D721Med (cell line): ENCODE measurements around the gene CPT1B.
"Not testable (repeated sequence)": the region's sequence is repeated elsewhere in the genome, so short reads cannot be mapped to it uniquely, and the experiment has no call there.

Source experiments
- DNase-seq: peaks from one replicate; pipeline ENCODE4 v3.0.0; 2011; ENCODE audit warnings: low spot score; ENCODE audit not compliant: insufficient read length
- FAIRE-seq: peaks from 2 replicates; lab custom pipeline; 2011; peaks lifted over from hg19 to GRCh38; lab: Jason Lieb, UNC
- TF ChIP-seq, protein P1 (sequence below): IDR thresholded peaks from 2 replicates; pipeline ENCODE4 v1.5.1; 2012; ENCODE audit warnings: mild to moderate bottlenecking, control low read depth; ENCODE audit not compliant: insufficient read depth; ENCODE audit errors: missing control alignments

CPT1B gene

DNA sequence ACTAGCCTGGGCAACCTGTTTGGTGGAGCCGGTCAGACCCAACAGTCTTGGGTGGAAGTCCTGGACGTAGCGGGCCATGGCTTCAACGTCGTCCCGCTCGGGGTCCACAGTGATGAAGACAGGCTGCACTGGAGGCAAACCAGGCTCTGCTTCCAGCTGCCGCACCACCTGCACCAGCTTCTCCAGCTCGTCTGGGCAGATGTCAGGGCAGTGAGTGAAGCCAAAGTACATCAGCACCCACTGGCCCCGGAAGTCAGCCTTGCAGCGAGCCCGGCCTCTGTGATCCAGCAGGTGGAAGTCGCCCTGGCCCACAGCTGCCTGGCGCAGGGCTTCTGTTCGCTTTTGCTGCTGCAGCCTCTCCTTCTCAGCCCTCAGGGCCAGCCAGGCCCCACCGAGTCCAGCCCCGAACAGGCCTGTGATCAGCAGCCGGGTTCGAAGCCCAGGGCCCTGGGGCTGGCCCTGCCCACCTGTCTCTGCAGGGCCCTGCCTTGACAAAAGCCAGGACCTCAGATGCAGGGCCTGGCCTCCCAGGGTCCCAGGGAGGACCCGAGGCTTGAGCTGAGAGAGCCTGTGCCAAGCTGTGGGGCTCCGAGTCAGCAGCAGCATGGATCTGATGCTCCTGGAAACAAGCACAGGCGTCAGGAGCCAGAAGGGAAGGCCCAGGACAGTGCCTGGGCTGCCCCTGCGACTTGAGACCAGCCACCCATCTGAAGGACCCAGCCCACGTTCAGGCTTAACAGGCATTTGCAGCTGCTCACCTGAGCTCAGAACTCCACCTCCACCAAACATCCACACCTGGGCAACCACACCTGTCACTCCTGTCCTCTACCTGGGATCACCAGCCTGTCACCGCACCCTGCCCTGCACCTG is 54.2 kb downstream of the CPT1B start:
- FAIRE-seq (no peak), DNase-seq (no peak)
- TF ChIP-seq, protein P1, sequence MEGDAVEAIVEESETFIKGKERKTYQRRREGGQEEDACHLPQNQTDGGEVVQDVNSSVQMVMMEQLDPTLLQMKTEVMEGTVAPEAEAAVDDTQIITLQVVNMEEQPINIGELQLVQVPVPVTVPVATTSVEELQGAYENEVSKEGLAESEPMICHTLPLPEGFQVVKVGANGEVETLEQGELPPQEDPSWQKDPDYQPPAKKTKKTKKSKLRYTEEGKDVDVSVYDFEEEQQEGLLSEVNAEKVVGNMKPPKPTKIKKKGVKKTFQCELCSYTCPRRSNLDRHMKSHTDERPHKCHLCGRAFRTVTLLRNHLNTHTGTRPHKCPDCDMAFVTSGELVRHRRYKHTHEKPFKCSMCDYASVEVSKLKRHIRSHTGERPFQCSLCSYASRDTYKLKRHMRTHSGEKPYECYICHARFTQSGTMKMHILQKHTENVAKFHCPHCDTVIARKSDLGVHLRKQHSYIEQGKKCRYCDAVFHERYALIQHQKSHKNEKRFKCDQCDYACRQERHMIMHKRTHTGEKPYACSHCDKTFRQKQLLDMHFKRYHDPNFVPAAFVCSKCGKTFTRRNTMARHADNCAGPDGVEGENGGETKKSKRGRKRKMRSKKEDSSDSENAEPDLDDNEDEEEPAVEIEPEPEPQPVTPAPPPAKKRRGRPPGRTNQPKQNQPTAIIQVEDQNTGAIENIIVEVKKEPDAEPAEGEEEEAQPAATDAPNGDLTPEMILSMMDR = no peak

- DNase-seq (no peak), FAIRE-seq (no peak)
- TF ChIP-seq, protein P1 = no peak
Measured at GRCh38 chr22:50523458-50523805, 54.8 kb downstream of the CPT1B start.

GRCh38 chr22:50522806-50523438 is 55.3 kb downstream of the CPT1B start:
- no peak for DNase-seq
- TF ChIP-seq, protein P1 = no peak
- FAIRE-seq = no peak

DNA sequence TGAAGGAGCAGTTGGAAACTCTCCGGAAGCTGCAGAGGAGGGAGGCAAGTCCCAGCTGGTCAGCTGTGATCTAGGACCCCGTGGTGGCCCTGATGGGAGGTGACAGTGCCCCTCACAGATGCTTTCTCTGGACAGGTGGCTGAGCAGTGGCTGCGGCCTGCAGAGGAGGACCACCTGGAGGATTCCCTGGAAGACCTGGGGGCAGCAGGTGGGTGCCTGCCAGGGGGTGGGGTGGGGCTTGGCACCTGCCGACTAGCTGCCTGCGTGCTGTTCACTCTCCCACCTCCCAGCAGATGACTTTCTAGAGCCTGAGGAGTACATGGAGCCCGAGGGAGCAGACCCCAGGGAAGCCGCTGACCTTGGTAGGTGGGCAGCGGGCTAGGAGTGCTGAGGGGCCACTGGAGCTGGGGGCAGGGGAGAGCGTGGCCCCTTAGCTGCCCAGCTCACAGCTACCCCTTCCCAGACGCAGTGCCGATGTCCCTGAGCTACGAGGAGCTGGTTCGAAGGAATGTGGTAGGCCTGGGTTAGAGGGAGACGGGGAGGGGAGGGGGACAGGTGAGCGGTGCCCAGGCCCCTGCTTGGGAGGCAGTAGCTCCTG is 55.9 kb downstream of the CPT1B start:
- DNase-seq = no peak
- TF ChIP-seq, protein P1 = no peak
- no peak for FAIRE-seq

- TF ChIP-seq, protein P1 = no peak
- DNase-seq (no peak), FAIRE-seq (no peak)
Measured at GRCh38 chr22:50521710-50522109, 56.5 kb downstream of the CPT1B start.

- DNase-seq (no peak), FAIRE-seq (no peak)
- TF ChIP-seq, protein P1 = no peak
Measured at GRCh38 chr22:50520826-50521453, 57.3 kb downstream of the CPT1B start.

- DNase-seq, FAIRE-seq: not testable (repeated sequence)
Measured at GRCh38 chr22:50520184-50520583, 58.0 kb downstream of the CPT1B start.
